AG09319 (cell line): ENCODE data around the gene PSPN.
A peak's percentile ranks its signal among the peaks of the same experiment; 100 is the strongest.
"Not testable (repeated sequence)": the region's sequence is repeated elsewhere in the genome, so short reads cannot be mapped to it uniquely, and the experiment has no call there.

ENCODE experiments used
- DNase-seq: peaks from one replicate; pipeline ENCODE4 v3.0.0-alpha.2; 2010; ENCODE audit warnings: low read depth; ENCODE audit errors: extremely low read depth
- TF ChIP-seq, protein P1 (sequence below): IDR thresholded peaks from 2 replicates; pipeline ENCODE4 v1.5.1; 2011; ENCODE audit warnings: low read depth, mild to moderate bottlenecking, inconsistent platforms, low read length, moderate library complexity

The PSPN gene

DNA sequence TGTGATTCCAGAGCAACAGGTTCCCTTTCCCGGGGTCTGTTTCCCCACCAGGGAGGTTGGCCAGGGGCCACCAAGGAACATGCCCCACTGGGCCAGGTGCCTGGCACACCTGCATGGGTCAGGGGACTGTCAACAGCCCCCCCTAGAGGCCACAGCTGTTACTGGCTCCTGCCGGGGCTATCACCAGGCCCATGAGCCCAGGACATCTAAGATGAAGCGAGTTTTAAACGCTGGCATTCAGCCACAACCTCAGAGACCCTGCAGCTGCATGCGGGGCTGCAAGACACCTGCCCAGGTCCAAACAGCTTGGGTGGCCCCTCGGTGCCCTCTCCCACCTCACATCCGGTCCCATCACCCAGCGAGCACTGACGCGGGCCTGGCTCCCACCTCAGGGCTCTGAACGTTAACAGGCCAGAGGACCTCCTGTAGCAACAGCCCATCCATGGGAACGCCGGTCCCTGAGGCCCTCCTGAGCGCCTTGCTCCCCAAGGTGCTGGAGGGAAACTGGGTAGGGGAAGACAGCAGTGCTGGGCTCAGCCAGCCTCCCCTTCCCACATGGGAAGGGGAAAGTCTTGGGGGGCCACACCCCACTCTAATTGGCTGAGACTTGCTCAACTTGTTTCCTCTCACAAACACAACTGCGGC, 36.8 kb upstream of the PSPN start:
- TF ChIP-seq, protein P1, sequence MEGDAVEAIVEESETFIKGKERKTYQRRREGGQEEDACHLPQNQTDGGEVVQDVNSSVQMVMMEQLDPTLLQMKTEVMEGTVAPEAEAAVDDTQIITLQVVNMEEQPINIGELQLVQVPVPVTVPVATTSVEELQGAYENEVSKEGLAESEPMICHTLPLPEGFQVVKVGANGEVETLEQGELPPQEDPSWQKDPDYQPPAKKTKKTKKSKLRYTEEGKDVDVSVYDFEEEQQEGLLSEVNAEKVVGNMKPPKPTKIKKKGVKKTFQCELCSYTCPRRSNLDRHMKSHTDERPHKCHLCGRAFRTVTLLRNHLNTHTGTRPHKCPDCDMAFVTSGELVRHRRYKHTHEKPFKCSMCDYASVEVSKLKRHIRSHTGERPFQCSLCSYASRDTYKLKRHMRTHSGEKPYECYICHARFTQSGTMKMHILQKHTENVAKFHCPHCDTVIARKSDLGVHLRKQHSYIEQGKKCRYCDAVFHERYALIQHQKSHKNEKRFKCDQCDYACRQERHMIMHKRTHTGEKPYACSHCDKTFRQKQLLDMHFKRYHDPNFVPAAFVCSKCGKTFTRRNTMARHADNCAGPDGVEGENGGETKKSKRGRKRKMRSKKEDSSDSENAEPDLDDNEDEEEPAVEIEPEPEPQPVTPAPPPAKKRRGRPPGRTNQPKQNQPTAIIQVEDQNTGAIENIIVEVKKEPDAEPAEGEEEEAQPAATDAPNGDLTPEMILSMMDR, result peak; percentile 50
- DNase-seq, result no peak

DNA sequence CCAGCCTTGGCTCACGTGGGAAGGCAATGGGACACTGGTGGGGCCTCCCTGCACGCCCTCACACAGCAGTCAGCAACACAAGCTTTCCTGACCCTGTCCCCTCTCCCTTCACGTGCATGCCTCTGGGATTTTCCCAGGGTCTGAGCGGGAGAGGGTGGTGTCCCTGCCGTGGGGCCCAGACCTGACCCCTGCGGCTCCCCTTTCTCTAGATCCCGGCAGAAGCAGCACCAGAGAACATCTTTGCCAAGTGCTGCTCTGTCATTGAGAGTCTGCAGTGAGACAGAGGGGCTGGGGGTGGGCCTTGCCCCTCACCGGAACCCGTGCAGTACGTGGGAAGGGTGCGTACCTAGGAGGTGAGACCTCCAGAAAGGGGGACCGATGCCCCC, 36.3 kb upstream of the PSPN start:
- no peak for DNase-seq
- TF ChIP-seq, protein P1, result no peak

DNA sequence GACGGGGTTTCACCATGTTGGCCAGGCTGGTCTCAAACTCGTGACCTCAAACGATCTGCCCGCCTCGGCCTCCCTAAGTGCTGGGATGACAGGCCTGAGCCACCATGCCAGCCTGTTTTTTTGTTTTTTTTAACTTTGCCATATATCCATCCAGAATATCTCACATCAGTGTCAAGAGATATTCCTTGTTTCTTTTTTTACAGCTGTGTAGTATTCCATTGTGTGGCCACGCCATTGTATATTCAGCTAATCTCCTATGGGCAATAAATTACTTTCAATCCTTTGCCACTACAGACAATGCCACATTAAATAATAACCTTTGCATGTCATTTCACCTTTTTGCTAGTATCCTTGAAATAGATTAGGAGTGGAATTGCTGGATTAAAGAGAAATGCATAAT, 33.6 kb upstream of the PSPN start:
- DNase-seq, result no peak
- TF ChIP-seq, protein P1, result no peak

DNA sequence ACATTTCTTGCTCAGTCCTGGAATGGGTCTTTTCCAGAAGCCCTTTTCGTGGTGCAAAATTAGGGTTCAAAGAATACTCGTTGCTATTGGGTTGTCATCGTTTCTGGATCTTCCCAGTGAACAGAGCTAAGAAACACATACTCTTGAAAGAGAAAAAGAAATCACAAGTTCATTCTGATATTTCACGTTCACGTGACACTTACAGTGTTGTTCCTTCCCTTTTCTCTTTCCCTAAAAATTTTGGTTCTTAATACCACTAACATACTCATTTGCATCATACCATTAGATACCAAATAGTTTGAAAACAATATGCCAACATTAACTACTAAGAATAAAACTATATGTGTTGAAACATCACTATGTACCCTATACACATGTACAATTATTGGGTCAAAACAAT, 30.7 kb upstream of the PSPN start:
- no peak for DNase-seq
- TF ChIP-seq, protein P1, result no peak

DNA sequence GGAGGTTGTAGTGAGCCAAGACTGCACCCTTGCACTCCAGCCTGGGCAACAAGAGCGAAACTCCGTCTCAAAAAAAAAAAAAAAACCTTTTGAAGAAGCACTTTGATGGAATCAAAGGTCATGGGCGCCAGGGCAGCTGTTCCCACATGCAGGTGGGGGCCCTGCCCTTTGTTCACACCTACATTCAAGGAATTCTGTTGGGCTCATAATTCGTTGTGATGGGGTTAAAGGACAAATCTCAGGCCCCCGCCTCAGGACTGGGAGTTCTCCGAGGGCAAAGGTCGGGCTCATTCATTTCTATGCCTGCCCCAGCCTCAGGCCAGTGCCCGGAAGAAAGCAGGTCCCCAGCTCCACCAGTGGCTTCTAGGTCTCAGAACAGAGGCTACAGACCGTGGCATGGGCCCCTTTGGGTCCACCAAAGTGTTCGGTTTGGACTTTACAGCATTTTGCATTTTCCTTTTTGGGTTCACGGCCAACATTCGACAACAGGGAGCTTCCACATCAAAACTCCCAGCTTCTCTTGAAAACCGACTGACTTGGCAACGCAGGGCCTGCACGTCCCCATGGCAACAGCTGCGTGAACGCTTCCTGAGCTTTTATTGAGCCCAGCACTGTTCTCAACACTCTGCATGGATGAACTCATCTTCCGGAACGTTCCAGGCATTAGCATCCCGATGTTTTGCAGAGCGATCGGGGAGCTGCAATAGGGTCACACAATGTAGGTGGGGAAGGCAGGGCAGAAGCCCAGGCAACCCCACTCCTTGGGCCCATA, 27.3 kb upstream of the PSPN start:
- DNase-seq, result no peak
- TF ChIP-seq, protein P1, result no peak

DNA sequence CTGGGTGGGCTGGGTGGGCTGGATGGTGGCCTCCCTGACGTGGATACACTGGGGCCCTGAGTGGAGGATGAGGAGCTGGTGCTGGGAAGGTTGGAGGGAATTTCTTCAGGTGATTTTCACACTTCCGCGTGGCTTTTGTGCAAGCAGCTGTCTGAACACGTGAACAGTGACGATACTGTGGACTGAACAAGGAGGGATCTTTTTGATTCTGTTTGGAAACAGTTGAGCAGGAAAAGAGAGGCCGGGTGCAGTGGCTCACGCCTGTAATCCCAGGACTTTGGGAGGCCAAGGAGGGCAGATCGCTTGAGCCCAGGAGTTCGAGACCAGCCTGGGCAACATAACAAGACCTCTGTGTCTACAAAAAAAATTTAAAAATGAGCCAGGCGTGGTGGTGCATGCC, 26.3 kb upstream of the PSPN start:
- no peak for DNase-seq
- TF ChIP-seq, protein P1, result no peak

DNA sequence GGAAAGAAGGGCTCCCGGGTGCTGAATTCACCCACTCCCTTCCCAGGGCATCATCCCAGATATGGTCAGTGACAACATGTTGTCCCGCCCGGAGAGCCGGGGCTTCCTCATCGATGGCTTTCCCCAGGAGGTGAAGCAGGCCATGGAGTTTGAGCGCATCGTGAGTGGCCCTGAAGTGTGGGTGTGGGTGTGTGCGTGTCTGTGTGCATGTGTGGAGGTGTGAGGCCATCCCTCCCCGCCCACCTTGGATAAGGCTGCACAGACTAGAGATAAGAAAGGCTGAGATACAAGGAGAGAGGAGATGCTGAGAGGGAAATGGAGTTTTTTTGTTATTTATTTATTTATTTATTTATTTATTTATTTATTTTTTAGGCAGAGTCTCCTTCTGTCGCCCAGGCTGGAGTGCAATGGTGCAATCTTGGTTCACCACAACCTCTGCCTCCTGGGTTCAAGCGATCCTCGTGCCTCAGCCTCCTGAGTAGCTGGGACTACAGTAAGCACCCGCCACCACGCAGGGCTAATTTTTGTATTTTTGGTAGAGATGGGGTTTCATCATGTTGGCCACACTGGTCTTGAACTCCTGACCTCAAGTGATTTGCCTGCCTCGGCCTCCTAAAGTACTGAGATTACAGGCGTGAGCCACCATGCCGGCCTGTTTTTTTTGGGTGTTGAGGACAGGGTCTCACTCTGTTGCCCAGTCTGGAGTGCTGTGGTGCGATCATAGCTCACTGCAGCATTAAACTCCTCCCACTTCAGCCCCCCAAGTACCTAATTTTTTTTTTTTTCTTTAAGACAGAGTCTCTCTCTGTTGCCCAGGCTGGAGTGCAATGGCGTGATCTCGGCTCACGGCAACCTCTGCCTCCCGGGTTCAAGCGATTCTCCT, 24.6 kb upstream of the PSPN start:
- DNase-seq, result not testable (repeated sequence)
